ENCODE measurements around the gene CDK5RAP2.

The CDK5RAP2 gene

GRCh38 chr9:120393386-120394057 is 186.4 kb downstream of the CDK5RAP2 start:
- DNase-seq: no peak

GRCh38 chr9:120392711-120393110 is 187.3 kb downstream of the CDK5RAP2 start:
- DNase-seq: no peak

- no peak for DNase-seq
These were observed 187.7 kb downstream of the CDK5RAP2 start for GRCh38 chr9:120392245-120392644.

- DNase-seq: no peak
These were observed 188.3 kb downstream of the CDK5RAP2 start for GRCh38 chr9:120391691-120392090.

- no peak for DNase-seq
These were observed 189.3 kb downstream of the CDK5RAP2 start for GRCh38 chr9:120390637-120391190.

GRCh38 chr9:120389867-120390266 is 190.1 kb downstream of the CDK5RAP2 start:
- no peak for DNase-seq

- DNase-seq: no peak
These were observed 190.7 kb downstream of the CDK5RAP2 start for GRCh38 chr9:120389300-120389699.

- DNase-seq: no peak
These were observed 191.7 kb downstream of the CDK5RAP2 start for GRCh38 chr9:120388003-120388855.

GRCh38 chr9:120387257-120388002 is 192.5 kb downstream of the CDK5RAP2 start:
- no peak for DNase-seq

GRCh38 chr9:120386390-120387131 is 193.4 kb downstream of the CDK5RAP2 start:
- DNase-seq: no peak

- no peak for DNase-seq
These were observed 194.2 kb downstream of the CDK5RAP2 start for GRCh38 chr9:120385606-120386389.

GRCh38 chr9:120384925-120385272 is 195.1 kb downstream of the CDK5RAP2 start:
- no peak for DNase-seq

GRCh38 chr9:120383999-120384924 is 195.7 kb downstream of the CDK5RAP2 start:
- no peak for DNase-seq

- DNase-seq: no peak
These were observed 196.4 kb downstream of the CDK5RAP2 start for GRCh38 chr9:120383611-120383998.

- DNase-seq: no peak
These were observed 197.5 kb downstream of the CDK5RAP2 start for GRCh38 chr9:120382453-120382852.

- no peak for DNase-seq
These were observed 198.1 kb downstream of the CDK5RAP2 start for GRCh38 chr9:120381839-120382238.

- DNase-seq: no peak
These were observed 200.4 kb downstream of the CDK5RAP2 start for GRCh38 chr9:120379611-120380010.

- DNase-seq: no peak
These were observed 201.3 kb downstream of the CDK5RAP2 start for GRCh38 chr9:120378680-120379079.

GRCh38 chr9:120377268-120378159 is 202.5 kb downstream of the CDK5RAP2 start:
- no peak for DNase-seq

GRCh38 chr9:120376101-120376500 is 203.9 kb downstream of the CDK5RAP2 start:
- no peak for DNase-seq

Measured in activated CD8-positive, alpha-beta memory T cell treated with anti-CD3 and anti-CD28 coated beads, Interleukin-2, amount 50 U/mL, for 48 hours (primary cell).